ENCODE data around the gene ETNK1. TPM values are rescaled to one million over a fixed set of nuclear protein-coding genes. Genes with fewer than 3 reads are reported as not detected.

ETNK1 gene
- total and polyA plus RNA-seq, 2 donors (not counting 1 experiment from before 2014, with no cell fraction given) = 19.0 to 56.1 TPM

DNA sequence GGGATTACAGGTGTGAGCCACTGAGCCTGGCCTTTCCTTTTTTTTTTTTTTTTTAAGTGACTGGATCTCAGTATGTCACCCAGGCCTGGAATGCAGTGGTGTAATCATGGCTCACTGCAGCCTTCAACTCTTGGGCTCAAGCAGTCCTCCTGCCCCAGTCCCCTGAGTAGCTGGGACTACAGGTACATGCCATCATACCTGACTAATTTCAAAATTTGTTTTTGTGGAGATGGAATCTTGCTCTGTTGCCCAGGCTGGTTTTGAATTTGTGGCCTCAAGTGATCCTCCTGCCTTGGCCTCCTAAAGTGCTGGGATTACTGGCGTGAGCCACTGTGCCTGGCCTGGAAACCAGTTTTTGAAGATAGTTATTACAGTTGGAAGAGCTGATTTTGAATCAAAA is 37.4 kb downstream of the ETNK1 start:
- H3K36me3 ChIP-seq (ENCODE audit: control insufficient read depth, insufficient read depth, low read length) = no peaks in the 10 kb centered on the region
- no peak overlapping the region for H3K4me2 ChIP-seq (ENCODE audit: extremely low read depth, insufficient read depth, low read length)
- no peak for TF ChIP-seq EZH2 (IDR thresholded peaks at IDR 0.05; ENCODE audit: low read length, missing control alignments)
- TF ChIP-seq, protein P1, sequence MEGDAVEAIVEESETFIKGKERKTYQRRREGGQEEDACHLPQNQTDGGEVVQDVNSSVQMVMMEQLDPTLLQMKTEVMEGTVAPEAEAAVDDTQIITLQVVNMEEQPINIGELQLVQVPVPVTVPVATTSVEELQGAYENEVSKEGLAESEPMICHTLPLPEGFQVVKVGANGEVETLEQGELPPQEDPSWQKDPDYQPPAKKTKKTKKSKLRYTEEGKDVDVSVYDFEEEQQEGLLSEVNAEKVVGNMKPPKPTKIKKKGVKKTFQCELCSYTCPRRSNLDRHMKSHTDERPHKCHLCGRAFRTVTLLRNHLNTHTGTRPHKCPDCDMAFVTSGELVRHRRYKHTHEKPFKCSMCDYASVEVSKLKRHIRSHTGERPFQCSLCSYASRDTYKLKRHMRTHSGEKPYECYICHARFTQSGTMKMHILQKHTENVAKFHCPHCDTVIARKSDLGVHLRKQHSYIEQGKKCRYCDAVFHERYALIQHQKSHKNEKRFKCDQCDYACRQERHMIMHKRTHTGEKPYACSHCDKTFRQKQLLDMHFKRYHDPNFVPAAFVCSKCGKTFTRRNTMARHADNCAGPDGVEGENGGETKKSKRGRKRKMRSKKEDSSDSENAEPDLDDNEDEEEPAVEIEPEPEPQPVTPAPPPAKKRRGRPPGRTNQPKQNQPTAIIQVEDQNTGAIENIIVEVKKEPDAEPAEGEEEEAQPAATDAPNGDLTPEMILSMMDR (conservative IDR thresholded peaks at IDR 0.05 in 1 of 2, IDR thresholded peaks at IDR 0.05 in 1 of 2; ENCODE audit: low read depth in 1 of 2, low read length in 2 of 2) = no peak
- H3K27ac ChIP-seq (ENCODE audit: insufficient read depth, low read length) = no peak overlapping the region
- H3K27me3 ChIP-seq (ENCODE audit: control insufficient read depth, insufficient read depth, low read length) = no peaks in the 10 kb centered on the region
- no peak for DNase-seq (ENCODE audit: low read depth in 2 of 2)
- H3K9me3 ChIP-seq (ENCODE audit: control insufficient read depth, insufficient read depth, low read depth, low read length) = no peaks in the 10 kb centered on the region
- no peak overlapping the region for H3K9ac ChIP-seq (ENCODE audit: insufficient read depth, low read length)
- peaks cover 4% of the 10 kb centered on the region for H3K4me1 ChIP-seq (ENCODE audit: control insufficient read depth, extremely low read depth, insufficient read depth, low read length)
- H2AFZ ChIP-seq (ENCODE audit: low read length) = no peak overlapping the region
- H3K4me3 ChIP-seq (replicated peaks in 1 of 4; ENCODE audit: control extremely low read depth in 1 of 4, insufficient read depth in 1 of 4, low read depth in 3 of 4, low read length in 4 of 4) = no peak overlapping the region
- no peaks in the 10 kb centered on the region for H4K20me1 ChIP-seq (ENCODE audit: control insufficient read depth, extremely low read depth, insufficient read depth, low read length)
- H3K79me2 ChIP-seq (ENCODE audit: control insufficient read depth, insufficient read depth, low read length) = no peaks in the 10 kb centered on the region

DNA sequence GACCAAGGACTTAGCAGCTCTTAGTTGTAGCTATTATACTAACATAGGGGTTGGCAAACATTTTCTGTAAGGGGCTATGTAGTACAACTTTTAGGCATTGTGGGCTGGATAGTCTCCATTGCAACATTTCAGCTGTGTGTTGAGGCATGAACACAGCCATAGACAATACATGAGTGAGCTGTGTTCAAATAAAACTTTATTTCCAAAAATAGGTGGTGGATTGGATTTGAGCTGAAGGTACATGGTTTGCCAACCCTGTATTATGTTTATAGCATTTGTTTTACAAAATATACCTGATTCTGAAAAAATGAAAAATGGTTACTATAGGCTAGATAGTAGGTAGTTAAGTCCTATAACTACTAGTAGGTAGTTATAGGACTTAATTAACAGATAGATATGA is 40.5 kb downstream of the ETNK1 start:
- no peak overlapping the region for H3K4me2 ChIP-seq (ENCODE audit: extremely low read depth, insufficient read depth, low read length)
- no peaks in the 10 kb centered on the region for H3K9me3 ChIP-seq (ENCODE audit: control insufficient read depth, insufficient read depth, low read depth, low read length)
- H3K4me3 ChIP-seq (replicated peaks in 1 of 4; ENCODE audit: control extremely low read depth in 1 of 4, insufficient read depth in 1 of 4, low read depth in 3 of 4, low read length in 4 of 4) = no peak overlapping the region

DNA sequence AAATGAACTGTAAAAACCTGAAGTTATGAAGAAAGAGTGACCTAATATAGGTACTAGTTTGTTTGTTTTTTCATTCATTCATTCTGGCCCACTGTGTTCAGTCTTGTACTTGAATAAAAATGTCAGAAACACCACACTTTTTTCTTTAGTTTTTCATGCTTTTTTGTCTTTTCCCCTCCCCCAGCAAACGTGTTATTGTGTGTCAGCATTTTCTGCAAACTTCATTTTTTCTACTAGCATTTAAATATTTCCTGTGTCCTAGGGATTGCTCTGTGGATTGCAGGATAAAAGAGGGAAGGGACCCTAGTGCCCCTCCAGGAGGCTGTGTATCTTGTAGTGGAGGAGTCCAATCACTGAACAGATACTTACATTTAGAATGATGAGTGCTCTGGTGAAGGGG is 42.2 kb downstream of the ETNK1 start:
- H3K27me3 ChIP-seq (ENCODE audit: control insufficient read depth, insufficient read depth, low read length) = no peaks in the 10 kb centered on the region
- TF ChIP-seq, protein P1 (conservative IDR thresholded peaks at IDR 0.05 in 1 of 2, IDR thresholded peaks at IDR 0.05 in 1 of 2; ENCODE audit: low read depth in 1 of 2, low read length in 2 of 2) = no peak
- TF ChIP-seq EZH2 (IDR thresholded peaks at IDR 0.05; ENCODE audit: low read length, missing control alignments) = no peak
- no peak overlapping the region for H3K27ac ChIP-seq (ENCODE audit: insufficient read depth, low read length)
- H3K36me3 ChIP-seq (ENCODE audit: control insufficient read depth, insufficient read depth, low read length) = no peaks in the 10 kb centered on the region
- no peak overlapping the region for H3K9ac ChIP-seq (ENCODE audit: insufficient read depth, low read length)
- no peaks in the 10 kb centered on the region for H4K20me1 ChIP-seq (ENCODE audit: control insufficient read depth, extremely low read depth, insufficient read depth, low read length)
- no peak for DNase-seq (ENCODE audit: low read depth in 2 of 2)
- no peak overlapping the region for H3K4me2 ChIP-seq (ENCODE audit: extremely low read depth, insufficient read depth, low read length)
- H3K9me3 ChIP-seq (ENCODE audit: control insufficient read depth, insufficient read depth, low read depth, low read length) = no peaks in the 10 kb centered on the region
- no peak overlapping the region for H2AFZ ChIP-seq (ENCODE audit: low read length)
- no peaks in the 10 kb centered on the region for H3K79me2 ChIP-seq (ENCODE audit: control insufficient read depth, insufficient read depth, low read length)
- H3K4me3 ChIP-seq (replicated peaks in 1 of 4; ENCODE audit: control extremely low read depth in 1 of 4, insufficient read depth in 1 of 4, low read depth in 3 of 4, low read length in 4 of 4) = no peak overlapping the region
- H3K4me1 ChIP-seq (ENCODE audit: control insufficient read depth, extremely low read depth, insufficient read depth, low read length) = no peaks in the 10 kb centered on the region

More for the DNA sequence above, 40.5 kb downstream of the ETNK1 start:
- Histone ChIP-seq H2AFZ (ENCODE audit: low read length) (no peak overlapping the region), H3K79me2 (ENCODE audit: control insufficient read depth, insufficient read depth, low read length) (no peaks in the 10 kb centered on the region), H3K27ac (ENCODE audit: insufficient read depth, low read length) (no peak overlapping the region), H3K27me3 (ENCODE audit: control insufficient read depth, insufficient read depth, low read length) (no peaks in the 10 kb centered on the region), H3K4me1 (ENCODE audit: control insufficient read depth, extremely low read depth, insufficient read depth, low read length) (no peaks in the 10 kb centered on the region), H4K20me1 (ENCODE audit: control insufficient read depth, extremely low read depth, insufficient read depth, low read length) (no peaks in the 10 kb centered on the region), H3K9ac (ENCODE audit: insufficient read depth, low read length) (no peak overlapping the region), H3K36me3 (ENCODE audit: control insufficient read depth, insufficient read depth, low read length) (no peaks in the 10 kb centered on the region)
- no peak for DNase-seq (ENCODE audit: low read depth in 2 of 2)
- no peak for TF ChIP-seq EZH2 (IDR thresholded peaks at IDR 0.05; ENCODE audit: low read length, missing control alignments)
- TF ChIP-seq, protein P1 (conservative IDR thresholded peaks at IDR 0.05 in 1 of 2, IDR thresholded peaks at IDR 0.05 in 1 of 2; ENCODE audit: low read depth in 1 of 2, low read length in 2 of 2) = no peak

Data from fibroblast of lung (primary cell).